Thoracic aorta (tissue), 2 donors: ENCODE measurements around the gene CDHR3. TPM values are rescaled to one million over a fixed set of nuclear protein-coding genes. Genes with fewer than 3 reads are reported as not detected.

ENCODE experiments used
- ATAC-seq: fragments of 150-250 bp; one replicate; pipeline ENCODE4 v1.8.0; 2017; ENCODE audit warnings: low read depth; ENCODE audit not compliant: insufficient number of reproducible peaks, low FRiP score
- DNase-seq: peaks from one replicate; pipeline ENCODE4 v3.0.0-alpha.2; 2020; ENCODE audit warnings: low spot score
- H3K27ac ChIP-seq, 2 donors: fragments of 200-600 bp; sonication (generic); 1 replicate in 1 of 2; 2 replicates in 1 of 2; pipeline ENCODE4 v1.5.1; 2016; ENCODE audit warnings: mild to moderate bottlenecking in 2 of 2, moderate library complexity in 2 of 2
- H3K27me3 ChIP-seq: fragments of 200-600 bp; sonication (generic); replicated peaks from 2 replicates; pipeline ENCODE4 v1.6.0; 2016; ENCODE audit warnings: mild to moderate bottlenecking; ENCODE audit not compliant: insufficient read depth
- H3K36me3 ChIP-seq: fragments of 200-600 bp; sonication (generic); one replicate; pipeline ENCODE4 v1.5.1; 2016
- H3K4me1 ChIP-seq, 2 donors: fragments of 200-600 bp; sonication (generic); 1 replicate in 1 of 2; 2 replicates in 1 of 2; pipeline versions ENCODE4 v1.5.1 to v1.6.0; 2016; ENCODE audit warnings: low read depth in 2 of 2, mild to moderate bottlenecking in 1 of 2; ENCODE audit not compliant: control insufficient read depth in 1 of 2
- H3K4me3 ChIP-seq: fragments of 200-600 bp; sonication (generic); 2 replicates; pipeline ENCODE4 v1.5.1; 2016; ENCODE audit warnings: mild to moderate bottlenecking
- H3K9me3 ChIP-seq: fragments of 200-600 bp; sonication (generic); 2 replicates; pipeline ENCODE4 v1.5.1; 2016
- total RNA-seq, 2 donors: library from RNA; depleted of rRNA; stranded (reverse); fragments of >200 nt; gene quantifications; one replicate each; pipeline versions ENCODE4 v1.1.0 to v1.2.3, GENCODE V29; 2016
- TF ChIP-seq, protein P1 (sequence below): fragments of 200-600 bp; sonication (generic); IDR thresholded peaks from one replicate; pipeline ENCODE4 v1.5.1; 2019; ENCODE audit warnings: antibody characterized with exemption

The CDHR3 gene
- total RNA-seq, 2 donors from 2014 or later, result 1.5 to 8.7 TPM

DNA sequence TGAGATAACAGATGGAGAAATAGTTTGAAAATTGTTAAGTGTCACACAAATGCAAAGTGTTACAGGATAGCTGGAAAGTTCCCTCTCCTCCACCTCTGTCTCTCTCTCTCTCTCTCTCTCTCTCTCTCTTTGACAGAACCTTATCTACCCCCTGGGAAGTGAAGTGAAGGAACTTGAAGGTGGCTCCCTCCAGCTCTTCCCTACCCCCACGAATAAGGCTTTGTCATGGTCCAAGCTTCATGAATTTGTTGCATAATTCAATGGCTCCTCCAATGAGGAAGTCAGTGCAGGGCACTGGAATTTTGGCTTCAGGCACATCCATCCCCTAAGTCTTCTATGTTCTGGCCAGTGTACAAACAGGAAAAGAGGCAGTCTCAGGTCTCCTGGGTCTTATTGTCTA lies 66.4 kb downstream of the CDHR3 start:
- ATAC-seq (no peak), DNase-seq (no peak)
- no peaks in the 10 kb centered on the region for H3K36me3 ChIP-seq
- H3K27me3 ChIP-seq, result no peaks in the 10 kb centered on the region
- H3K9me3 ChIP-seq, result no peaks in the 10 kb centered on the region
- TF ChIP-seq, protein P1, sequence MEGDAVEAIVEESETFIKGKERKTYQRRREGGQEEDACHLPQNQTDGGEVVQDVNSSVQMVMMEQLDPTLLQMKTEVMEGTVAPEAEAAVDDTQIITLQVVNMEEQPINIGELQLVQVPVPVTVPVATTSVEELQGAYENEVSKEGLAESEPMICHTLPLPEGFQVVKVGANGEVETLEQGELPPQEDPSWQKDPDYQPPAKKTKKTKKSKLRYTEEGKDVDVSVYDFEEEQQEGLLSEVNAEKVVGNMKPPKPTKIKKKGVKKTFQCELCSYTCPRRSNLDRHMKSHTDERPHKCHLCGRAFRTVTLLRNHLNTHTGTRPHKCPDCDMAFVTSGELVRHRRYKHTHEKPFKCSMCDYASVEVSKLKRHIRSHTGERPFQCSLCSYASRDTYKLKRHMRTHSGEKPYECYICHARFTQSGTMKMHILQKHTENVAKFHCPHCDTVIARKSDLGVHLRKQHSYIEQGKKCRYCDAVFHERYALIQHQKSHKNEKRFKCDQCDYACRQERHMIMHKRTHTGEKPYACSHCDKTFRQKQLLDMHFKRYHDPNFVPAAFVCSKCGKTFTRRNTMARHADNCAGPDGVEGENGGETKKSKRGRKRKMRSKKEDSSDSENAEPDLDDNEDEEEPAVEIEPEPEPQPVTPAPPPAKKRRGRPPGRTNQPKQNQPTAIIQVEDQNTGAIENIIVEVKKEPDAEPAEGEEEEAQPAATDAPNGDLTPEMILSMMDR, result no peak
- no peaks in the 10 kb centered on the region for H3K4me1 ChIP-seq
- no peak overlapping the region for H3K4me3 ChIP-seq
- H3K27ac ChIP-seq, result no peak overlapping the region

DNA sequence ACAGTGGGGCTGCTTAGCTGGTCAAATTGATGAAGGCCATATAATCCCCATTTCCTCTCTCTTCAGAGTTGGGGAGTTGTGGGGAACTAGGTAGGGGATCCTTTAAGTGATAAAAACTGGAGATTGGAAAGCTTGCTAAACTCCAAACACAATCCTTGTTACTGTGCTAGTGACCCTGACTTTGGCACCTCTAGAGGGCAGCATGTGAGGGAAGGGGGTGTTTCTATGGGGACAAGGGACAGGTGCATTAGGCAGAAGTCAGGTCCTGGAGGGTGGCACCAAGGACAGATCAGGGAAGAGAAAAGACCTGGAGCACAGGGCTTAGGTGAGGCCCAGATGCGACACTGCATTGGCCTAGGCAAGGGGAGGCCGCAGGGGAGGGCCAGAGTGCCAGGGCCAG lies 66.9 kb downstream of the CDHR3 start:
- no peak overlapping the region for H3K4me3 ChIP-seq
- no peaks in the 10 kb centered on the region for H3K4me1 ChIP-seq
- no peak overlapping the region for H3K27ac ChIP-seq
- no peaks in the 10 kb centered on the region for H3K36me3 ChIP-seq
- no peak for ATAC-seq
- no peaks in the 10 kb centered on the region for H3K27me3 ChIP-seq
- TF ChIP-seq, protein P1, result no peak
- no peaks in the 10 kb centered on the region for H3K9me3 ChIP-seq
- DNase-seq, result no peak

DNA sequence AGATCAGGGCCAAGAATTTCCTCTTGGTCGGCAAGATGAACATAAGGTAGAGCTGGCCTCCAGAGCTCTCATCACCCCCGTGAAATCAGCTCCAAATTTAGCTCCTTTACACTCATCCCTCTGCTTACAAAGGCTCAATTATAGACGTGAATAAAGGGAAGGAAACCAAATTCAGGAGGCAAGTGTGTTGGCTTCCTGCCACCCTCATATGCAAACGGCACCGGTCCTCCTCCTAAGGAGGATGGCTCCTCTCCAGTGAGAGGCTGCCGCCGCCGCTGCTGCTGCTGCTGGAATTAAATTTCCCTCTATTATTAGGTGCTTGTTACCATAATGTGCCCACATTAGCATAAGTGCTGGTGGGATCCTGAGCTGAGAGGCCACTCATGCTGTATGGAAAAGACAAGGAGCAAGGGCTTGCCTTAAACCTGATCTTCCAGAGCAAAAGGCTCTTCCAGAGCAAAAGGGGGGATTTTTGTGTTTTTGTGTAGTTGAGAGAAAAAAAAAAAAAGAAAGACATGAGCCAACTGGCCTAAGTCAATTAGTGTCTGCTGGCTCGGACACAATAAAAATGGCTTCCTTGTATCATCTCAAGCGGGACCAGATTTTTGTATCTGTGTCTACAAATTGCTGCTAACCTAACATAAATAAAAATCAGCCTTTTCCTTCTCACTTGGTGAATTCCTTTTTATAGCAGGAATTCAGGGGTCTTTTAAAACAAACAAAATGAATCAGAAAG lies 68.4 kb downstream of the CDHR3 start:
- Histone ChIP-seq H3K9me3 (no peaks in the 10 kb centered on the region), H3K27me3 (no peaks in the 10 kb centered on the region), H3K27ac (no peak overlapping the region), H3K36me3 (no peaks in the 10 kb centered on the region), H3K4me1 (no peaks in the 10 kb centered on the region), H3K4me3 (no peak overlapping the region)
- no peak for ATAC-seq
- DNase-seq, result no peak
- TF ChIP-seq, protein P1, result no peak

DNA sequence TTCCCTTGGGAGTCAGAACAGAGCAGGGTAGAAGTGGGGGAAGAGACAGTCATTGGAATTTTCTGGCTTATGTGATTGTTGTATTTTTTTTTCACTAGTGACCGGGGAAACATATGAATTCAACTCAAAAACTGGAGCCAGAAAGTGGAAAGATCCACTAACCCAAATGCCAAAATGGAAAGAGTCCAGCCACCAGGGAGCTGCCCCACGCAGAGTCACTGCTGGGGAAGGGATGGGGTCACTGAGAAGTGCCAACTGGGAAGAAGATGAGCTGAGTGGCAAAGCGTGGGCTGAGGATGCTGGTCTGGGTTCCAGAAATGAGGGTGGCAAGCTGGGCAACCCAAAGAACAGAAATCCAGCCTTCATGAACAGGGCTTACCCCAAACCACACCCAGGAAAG lies 69.2 kb downstream of the CDHR3 start:
- Histone ChIP-seq H3K9me3 (no peaks in the 10 kb centered on the region), H3K27ac (no peak overlapping the region), H3K4me3 (no peak overlapping the region), H3K4me1 (no peaks in the 10 kb centered on the region), H3K36me3 (no peaks in the 10 kb centered on the region), H3K27me3 (no peaks in the 10 kb centered on the region)
- TF ChIP-seq, protein P1, result no peak
- ATAC-seq (no peak), DNase-seq (no peak)

DNA sequence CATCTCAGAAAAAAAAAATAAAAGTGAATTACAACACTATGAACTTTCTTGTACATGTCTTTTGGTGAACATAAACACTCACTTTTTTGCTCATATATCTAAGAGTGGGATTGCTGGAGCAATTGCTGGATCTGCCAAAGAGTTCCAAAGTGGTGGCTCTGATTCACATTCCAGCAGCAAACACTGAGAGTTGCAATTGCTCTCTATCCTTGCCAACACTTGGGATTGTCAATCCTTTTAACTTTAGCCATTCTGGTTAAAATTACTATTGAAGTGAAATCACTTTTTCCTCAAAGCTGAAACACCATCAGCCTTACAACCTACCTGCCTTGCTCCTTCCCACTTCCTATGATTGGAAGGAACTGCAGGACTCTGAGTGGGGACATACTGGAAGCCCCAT lies 70.7 kb downstream of the CDHR3 start:
- no peak overlapping the region for H3K27ac ChIP-seq
- H3K9me3 ChIP-seq, result no peaks in the 10 kb centered on the region
- ATAC-seq (no peak), DNase-seq (no peak)
- no peak overlapping the region for H3K4me3 ChIP-seq
- H3K27me3 ChIP-seq, result no peaks in the 10 kb centered on the region
- no peaks in the 10 kb centered on the region for H3K4me1 ChIP-seq
- TF ChIP-seq, protein P1, result no peak
- H3K36me3 ChIP-seq, result no peaks in the 10 kb centered on the region
